ENCODE data around the gene SLC25A10.
A peak's percentile ranks its signal among the peaks of the same experiment; 100 is the strongest.

SLC25A10 gene, protein sequence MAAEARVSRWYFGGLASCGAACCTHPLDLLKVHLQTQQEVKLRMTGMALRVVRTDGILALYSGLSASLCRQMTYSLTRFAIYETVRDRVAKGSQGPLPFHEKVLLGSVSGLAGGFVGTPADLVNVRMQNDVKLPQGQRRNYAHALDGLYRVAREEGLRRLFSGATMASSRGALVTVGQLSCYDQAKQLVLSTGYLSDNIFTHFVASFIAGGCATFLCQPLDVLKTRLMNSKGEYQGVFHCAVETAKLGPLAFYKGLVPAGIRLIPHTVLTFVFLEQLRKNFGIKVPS

DNA sequence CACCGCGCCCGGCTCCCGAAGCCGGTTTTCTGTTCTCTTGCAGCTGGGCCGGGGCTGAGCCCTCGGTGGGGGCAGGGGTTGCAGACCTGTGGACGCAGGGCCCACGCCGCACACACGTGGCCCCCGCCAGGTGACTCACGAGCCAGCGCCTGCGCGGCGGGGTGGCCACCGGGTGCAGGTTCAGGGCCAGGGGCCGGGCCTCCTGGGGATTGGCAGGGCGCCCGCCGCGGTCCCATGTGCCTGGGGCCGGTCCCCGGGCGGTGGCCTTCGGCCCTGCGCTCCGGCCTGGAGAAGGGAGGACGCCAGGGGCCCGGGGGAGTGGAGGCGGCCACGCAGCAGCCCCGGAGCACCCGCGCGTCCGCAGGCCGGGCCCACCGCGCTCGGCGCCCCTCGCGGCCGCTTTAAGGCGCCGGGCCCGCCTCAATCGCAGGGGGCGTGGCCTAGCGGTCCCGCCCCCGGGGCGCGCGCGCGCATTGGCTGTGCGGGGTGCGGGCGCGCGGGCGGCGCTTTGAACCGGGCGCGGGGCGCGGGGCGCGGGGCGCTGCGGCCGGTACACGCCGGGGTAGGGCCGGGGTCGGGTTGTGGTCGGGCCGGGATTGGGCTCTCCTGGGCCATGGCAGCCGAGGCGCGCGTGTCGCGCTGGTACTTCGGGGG, at the start of gene SLC25A10:
Gene SLC25A10 (plus strand): TSS at position 471 of the 654 bp plus-strand sequence. CDS start 143 bp downstream, at position 614.
- peak; percentile 81 to 95 (median 89) for DNase-seq

DNA sequence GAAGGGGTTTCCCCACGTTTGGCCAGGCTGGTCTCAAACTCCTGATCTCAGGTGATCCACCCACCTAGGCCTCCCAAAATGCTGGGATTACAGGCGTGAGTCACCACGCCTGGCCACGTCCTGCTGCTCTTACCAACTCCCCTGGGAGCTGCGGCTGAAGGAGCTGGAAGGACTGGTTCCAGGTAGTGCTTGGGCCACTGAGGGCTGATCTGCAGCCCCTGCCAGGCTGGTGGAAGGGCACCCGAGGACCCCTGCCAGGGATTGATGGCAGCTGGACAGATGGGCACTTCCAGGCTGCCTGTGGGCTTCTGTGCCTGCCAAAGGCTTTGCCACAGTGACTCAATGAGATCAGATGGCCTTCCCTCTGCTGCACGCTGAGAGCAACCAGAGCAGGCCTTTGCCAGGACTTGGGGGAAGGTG, 48.0 kb upstream of the SLC25A10 start:
- DNase-seq, result peak in 1 of 3 donors; percentile 13

DNA sequence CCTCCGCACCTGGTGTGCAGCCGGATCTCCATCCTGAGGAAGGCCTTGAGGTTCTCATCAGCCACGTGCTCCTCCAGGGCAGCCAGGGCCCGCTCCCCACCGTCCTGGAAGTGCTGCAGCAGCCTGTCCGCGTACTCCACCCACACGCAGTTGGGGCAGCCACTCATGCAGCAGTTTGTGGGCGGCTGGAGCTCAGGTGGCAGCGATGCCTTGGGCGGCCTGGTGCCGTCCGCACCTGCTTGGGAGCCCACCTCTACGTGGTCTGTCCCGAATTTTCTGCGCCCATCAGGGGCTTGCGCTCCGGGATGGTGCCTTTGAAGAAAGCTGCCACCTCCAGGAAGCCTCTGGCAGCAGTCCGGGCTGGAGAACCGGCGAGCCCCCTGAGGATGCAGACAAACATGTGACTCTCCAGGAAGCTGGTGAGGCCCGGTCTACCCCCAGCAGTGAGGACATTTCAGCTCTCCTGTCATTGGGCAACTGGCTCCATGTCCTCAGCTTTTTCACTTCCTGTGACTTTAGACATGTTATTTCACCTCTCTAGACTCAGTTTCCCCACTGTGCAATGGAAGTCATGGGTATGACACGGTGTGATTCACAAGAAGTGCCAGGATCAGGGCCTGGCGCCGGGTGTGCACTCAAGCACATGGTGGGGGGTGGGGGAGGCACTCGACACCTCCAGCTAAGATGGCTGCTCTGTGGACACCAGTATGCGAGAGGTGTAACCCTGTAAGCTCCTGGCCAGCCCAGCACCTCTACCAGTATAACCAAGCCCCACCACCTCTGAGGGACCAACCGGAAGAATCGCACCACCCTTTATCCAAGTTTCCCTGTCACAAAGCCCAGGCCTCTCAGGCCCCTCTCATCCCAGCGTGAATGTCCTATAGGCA, 46.6 kb upstream of the SLC25A10 start:
- DNase-seq, result peak in 2 of 3 donors; percentile 23 to 37

DNA sequence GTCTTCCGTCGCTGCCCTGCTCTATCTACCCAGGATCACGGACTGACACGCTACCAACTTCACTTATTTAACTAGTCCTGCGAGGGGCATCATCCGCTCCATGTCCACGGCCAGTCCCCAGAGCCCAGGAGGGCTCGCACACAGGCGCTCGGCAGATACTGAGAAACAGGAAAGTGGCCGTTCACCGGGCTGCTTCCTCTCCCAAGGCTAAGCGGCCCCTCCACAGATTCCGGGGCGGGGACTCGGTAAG, 46.1 kb upstream of the SLC25A10 start:
- peak; percentile 26 to 39 (median 31) for DNase-seq

DNA sequence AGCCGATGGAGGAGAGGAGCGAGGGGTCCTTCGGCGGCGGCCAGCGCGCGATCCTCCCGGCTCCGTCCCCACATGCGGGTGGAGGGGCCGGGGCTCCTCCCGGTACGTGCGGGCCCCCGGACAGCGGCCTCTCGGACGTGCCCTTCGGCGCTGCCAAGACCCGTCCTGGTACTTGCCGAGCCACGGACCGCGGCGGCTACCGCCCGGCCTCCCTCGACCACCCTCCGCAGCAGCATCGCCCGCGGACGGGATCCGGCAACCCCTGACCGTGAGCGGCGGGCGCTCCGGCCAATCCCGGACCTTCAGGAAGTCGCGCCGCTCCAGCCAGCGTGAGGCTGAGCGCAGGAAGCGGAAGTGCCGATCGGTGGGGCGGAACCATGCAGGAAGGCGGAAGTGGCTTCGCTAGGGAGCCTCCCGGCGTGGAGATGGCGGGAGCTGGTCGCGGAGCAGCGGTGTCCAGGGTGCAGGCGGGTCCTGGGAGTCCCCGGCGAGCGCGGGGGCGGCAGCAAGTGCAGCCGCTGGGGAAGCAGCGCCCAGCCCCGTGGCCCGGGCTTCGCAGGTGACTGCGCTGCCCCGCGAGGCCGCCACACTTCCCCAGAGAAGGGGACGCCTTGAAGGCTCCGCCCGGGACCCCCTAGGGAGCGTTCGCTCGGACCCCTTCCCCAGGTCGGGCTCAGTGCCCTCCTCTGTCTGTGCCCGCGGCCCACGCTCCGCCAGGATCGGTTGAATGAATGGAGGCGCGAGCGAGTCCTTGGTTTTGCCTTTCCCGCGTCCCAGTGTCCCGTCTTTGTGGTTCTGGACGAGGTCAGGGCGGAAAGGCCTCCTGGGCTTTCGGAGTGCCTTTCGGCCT, 45.5 kb upstream of the SLC25A10 start, which contains the start of the genes CCDC137 and OXLD1:
Gene CCDC137 (plus strand): TSS at position 396 of the 850 bp plus-strand sequence. CDS start 30 bp downstream, at position 426.
Gene OXLD1 (minus strand): TSS at position 264 of the 850 bp plus-strand sequence. CDS start 28 bp downstream, at position 236.
- peak; percentile 98 to 99 (median 99) for DNase-seq

DNA sequence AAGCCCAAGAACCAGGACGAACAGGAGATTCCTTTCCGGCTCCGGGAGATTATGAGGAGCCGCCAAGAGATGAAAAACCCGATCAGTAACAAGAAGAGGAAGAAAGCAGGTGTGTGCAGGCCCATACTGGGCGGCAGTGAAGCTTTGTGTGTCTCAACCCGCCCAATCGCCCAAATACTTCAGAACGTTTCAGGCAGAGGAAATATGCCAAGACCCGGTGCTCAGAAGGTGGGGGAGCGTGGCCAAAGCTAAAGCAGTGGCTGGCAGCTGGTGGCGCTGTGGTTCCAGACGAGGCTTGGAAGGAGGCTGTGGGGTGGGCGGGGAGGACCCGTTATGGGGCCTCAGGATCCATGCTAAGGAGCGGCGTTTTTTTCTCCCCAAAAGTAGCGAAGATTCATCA, 44.3 kb upstream of the SLC25A10 start:
- peak in 1 of 3 donors; percentile 34 for DNase-seq

DNA sequence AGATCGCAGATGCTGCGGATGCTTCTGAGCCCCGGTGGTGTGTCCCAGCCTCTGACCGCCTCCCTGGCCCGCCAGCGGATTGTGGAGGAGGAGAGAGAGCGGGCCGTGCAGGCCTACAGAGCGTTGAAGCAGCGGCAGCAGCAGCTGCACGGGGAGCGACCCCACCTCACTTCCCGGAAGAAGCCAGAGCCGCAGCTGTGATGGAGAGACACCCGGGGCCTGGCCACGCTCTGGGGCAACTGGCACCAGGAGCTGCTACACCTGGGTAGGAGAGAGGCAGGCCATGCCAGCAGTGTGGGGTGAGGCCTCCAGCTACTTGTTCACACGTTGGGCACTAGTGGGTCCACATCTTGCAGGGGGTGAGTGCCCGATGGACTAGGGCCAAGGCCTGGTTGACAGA, 39.6 kb upstream of the SLC25A10 start:
- DNase-seq, result no peak

DNA sequence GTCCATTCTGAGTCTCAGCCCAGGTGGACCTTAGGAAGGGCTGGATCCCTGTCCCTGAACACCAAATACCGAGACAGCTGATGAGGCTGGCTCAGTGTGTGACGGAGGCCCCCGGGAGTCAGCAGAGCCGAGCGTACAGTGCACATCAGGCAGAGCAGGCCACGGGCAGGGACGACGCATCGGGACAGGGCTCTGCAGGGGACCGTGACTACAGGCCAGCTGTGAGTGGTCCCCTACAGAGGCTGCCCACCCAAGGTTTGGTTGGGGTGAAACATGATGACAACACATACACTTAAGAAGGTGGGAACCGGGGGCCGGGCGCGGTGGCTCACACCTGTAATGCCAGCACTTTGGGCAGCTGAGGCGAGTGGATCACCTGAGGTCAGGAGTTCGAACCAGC, 39.1 kb upstream of the SLC25A10 start:
- no peak for DNase-seq

DNA sequence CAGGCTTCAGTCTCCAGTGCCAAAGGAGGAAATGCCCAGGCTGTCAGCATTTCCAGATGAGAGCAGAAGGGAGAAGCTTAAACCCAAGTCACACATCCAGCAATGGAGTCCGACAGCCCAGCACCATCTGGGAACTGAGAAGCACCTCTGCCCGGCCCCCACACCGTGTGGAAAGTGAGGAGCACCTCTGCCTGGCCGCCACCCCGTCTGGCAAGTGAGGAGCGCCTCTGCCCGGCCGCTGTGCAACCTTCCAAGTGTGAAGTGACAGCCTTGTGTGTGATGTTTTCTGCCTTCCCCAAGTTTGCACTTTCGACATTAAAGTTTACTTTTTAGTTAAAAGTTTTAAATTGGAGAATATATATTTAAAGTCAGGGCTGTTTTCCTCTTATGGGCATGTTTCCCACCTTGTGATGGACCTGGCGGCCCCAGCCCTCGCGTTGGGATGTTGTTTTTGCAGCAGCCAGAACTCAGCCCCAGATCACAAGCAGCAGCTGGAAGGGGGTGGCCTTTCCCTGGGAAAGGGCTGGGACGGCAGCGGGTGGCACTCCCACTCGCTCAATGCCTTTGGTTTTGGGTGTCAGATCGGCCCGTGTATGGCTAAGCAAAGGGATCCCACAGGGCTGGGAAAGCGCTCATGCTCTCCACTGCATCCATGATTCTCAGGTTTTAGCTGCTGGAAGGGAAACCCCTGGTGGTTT, 38.4 kb upstream of the SLC25A10 start:
- DNase-seq, result no peak

DNA sequence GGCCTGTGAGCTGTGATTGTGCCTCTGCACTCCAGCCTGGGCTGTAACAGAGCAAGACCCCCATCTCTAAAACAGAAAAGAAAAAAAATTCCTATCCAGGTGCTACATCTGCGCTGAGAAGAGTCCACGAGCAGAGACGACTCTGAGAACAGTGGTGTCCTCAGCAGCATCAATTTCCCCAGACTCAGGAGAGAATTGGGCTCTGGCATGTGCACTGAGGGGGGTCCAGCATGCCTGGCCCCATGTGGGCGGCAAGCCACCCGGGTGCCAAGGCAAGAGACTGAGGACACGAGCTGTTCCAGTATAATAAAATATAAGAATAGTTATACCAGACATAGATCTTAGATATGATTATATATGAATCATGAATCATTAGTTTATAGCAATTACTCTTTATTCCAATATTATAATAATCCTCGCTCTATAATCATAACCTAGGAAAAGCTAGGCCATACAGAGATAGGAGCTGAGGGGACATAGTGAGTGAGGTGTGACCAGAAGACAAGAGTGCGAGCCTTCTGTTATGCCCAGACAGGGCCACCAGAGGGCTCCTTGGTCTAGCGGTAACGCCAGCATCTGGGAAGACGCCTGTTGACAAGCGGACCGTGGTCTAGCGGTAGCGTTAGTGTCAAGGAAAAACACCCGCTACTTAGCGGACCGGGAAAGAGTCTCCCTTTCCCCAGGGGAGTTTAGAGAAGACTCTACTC, 36.4 kb upstream of the SLC25A10 start:
- peak in 2 of 3 donors; percentile 17 to 27 for DNase-seq

DNA sequence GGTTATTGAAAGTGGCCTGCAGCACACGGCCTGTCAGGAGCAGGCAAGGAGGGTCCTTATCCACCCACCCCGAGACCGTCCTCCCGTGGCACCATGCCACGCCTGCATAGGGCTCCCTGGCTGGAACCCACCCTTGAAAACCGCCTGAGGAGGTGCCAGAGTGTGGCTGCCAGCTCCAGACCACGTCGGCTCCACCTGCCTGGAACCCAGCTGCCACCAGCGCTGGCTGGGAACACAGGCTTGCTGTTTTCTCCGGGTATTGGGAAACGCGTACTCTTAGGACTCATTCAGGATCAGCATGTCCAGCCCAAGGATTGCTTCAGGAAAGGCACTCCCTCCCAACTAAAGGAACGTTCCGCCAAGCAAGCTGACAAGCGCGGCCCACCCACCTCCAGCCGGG, 35.2 kb upstream of the SLC25A10 start:
- no peak for DNase-seq

DNA sequence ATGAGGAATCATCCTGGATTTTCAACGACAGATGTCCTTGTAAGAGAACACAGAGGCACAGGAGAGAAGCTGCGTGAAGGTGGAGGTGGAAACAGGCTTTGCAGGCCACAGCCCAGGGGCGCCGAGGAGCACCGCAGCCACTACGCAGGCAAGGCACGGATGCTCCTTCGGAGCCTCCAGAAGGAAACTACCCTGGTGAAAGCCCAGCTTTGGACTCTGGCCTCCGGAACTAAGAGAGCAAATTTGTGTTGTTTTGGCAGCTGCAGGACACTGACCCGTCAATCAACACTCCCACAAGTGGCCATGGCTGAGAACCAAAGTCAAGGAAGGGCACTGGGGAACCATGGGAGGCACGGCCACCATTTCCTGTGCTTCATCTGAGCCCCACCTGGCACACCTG, 31.9 kb upstream of the SLC25A10 start:
- DNase-seq, result no peak

DNA sequence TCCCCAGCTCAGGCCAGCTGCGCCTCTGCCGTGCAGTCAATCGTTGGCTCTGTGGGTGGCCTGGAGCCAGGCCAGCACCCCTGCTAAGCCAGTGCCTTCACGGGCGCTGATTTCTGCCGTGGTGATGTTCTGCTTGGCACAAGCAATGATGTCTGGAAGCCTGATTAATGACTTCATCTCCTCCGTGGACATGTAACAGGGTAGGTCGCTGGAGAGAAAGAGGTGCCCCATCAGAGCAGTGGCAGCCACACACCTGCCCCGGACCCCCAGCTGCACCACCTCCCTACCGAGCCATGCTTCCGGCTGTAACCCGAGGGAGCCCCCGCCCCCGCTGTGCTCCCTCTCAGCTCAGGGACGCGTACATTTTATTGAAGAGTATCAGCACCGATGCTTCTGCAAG, 30.4 kb upstream of the SLC25A10 start:
- no peak for DNase-seq

DNA sequence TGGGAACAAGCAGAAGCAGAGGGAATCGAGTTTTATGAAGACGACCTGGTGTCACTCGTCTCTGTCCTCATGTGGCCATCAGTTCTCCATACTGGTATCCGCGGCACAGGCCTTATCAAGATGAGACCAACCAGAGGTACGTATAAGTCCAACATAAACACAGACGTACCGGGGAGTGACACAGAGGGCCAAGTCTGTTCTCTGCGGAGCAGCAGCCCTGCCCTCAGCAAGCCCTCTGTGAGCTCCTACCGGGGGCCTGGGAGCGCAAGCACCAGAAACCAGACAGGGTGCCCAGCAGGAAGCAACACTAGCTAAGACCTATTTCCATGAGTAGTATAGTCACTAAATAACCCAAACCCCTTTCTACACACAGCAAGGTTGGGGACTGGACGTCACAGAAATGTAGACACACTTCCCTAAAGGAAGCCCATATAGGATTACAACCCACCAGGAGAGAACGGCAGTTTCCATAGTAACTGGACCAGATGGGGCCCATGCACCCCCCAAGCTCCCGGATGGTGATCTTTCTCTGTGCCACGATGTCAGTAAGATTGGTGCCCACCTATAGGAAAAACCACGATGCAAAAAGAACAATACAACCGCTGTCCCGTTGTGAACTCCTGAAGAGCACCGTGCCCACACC, 29.4 kb upstream of the SLC25A10 start:
- DNase-seq, result peak in 2 of 3 donors; percentile 20 to 24

DNA sequence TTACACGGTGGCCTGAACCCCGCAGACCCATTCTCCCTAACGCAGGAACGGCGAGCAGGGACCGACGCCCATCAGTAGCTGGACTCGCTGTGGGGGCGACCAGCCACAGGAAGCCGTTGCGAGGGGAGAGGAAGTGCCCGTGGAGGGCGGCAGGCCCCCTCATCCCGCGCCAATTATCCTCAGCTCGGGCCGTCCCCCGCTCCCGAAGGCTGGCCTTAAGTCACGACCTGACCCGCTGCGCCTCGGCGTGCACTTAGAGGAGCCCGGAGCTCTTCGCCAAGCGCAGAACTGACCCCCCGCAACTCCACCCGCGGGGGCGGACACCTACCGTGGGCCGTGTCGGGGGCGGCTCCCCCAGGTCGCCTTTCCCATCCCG, 28.9 kb upstream of the SLC25A10 start:
- peak; percentile 37 to 58 (median 43) for DNase-seq

DNA sequence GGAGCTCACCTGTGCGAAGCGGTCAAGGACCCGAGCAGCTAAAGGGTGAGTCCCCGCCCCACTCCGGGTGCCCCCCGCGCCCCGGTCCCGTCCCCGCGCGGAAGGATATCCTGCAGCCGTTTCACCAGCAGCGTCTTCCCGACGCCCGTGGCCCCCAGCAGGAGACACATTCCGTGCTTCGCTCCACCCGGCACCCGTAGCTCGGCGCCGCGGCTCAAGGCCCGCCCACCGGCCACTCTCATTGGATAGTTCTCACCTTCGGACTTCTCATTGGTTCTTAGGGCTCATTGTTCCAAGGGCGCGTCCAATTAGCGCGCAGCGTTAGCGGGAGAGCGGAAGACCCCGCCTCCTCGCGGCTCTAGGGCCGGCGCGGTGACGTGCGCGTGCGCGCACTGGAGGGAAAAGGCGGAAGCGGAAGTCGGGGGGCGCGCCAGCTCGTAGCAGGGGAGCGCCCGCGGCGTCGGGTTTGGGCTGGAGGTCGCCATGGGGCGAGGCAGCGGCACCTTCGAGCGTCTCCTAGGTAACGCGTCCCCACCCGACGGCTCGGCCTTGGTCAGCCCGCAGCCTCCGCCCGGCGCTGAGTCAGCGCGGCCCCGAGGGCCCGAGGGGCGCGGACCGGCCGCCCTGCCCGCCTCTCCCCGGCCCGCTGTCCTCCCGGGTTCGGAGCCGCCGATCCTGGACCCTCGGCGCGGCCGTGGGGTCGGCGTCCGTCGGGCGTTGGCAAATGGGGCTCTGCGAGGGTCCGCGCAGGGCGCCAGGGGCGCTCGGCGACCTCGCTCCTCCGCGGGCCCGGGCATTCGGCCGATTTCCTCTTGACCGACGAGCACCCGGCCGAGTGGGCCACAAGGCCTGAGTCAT, 28.3 kb upstream of the SLC25A10 start, which contains the start of the genes ARL16 and HGS:
Gene ARL16 (minus strand): TSS at position 214 of the 858 bp plus-strand sequence. CDS start 44 bp downstream, at position 170.
Gene HGS (plus strand): TSS at position 428 of the 858 bp plus-strand sequence. CDS start 56 bp downstream, at position 484.
- DNase-seq, result peak; percentile 100

DNA sequence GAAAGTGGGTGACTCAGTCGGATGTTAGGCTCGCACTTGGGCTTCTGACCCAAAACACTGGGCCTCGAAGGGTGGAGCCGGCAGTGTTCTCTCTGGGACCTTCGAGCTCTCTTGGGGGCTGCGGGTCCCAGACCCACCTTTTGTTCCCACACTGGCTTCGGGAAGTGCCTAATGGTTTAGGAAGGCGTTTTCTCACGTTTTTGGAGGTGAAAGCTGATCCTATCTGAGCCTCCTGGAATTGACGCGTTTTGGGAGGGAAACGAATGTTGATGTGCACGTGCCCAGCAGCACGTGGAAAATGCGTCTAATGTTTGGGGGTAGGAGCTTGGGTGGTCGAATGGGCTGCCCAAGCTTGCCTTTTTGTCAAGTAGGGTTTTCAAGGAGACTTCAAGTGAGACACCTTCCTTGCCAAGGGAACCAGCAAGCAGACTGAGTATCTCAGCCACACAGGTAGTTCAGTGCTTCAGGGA, 27.6 kb upstream of the SLC25A10 start:
- no peak for DNase-seq

DNA sequence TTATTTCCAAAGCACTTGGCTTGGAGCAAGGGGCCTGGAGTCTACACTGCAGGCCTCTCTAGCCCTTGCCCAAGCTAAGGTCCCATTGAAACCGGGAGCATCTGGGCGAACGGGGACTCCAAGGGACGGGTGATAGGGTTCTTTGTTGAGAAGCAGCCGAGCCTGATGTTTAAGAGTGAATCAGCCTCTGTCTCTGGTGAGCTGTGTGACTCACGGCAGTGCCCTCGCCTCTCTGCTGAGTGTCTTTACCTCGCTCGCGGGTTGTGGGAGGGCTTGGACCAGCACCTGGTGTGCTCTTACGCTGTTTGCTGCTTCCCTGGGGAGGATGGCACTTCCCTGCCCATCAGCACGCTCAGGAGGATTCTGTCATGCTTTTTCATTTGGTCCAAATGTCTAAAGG, 27.0 kb upstream of the SLC25A10 start:
- peak; percentile 45 to 52 (median 50) for DNase-seq

DNA sequence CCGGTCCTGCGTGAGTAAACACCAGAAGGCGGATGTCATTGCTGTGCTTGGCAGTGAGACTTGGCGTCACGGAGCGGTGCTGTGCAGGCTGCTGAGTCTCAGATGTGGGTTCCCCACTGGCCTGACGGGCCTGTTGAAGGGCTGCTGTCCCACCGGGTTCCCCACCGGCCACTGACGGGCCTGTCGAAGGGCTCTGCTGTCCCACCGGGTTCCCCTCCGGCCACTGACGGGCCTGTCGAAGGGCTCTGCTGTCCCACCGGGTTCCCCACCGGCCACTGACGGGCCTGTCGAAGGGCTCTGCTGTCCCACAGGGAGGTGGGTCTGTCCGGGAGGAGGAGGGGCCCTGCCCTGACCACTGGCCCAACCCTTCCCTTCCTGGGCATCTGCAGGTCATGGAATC, 25.5 kb upstream of the SLC25A10 start:
- DNase-seq, result no peak

All from suppressor macrophage treated with lipopolysaccharide for 1 hour (primary cell).